T-helper 2 cell treated with Interferon-gamma antibody and Interleukin-4, amounts not matched to agents 5 μg/mL and 100 μg/mL, for 36 hours (primary cell): ENCODE measurements around the gene PEX19.
"Not testable (repeated sequence)": the region's sequence is repeated elsewhere in the genome, so short reads cannot be mapped to it uniquely, and the experiment has no call there.

ENCODE experiments used
- DNase-seq: peaks from one replicate; pipeline ENCODE4 v3.0.0; 2021; ENCODE audit warnings: low spot score
- H3K27ac Mint-ChIP-seq: one replicate; pipeline ENCODE4 v1.8.0; 2021; ENCODE audit warnings: mild to moderate bottlenecking, mixed read lengths
- H3K27me3 Mint-ChIP-seq: one replicate; pipeline ENCODE4 v1.8.0; 2021; ENCODE audit warnings: low read depth, mixed read lengths
- H3K36me3 Mint-ChIP-seq: one replicate; pipeline ENCODE4 v1.8.0; 2021; ENCODE audit warnings: low read depth, mixed read lengths
- H3K4me1 Mint-ChIP-seq: one replicate; pipeline ENCODE4 v1.8.0; 2021; ENCODE audit warnings: low read depth, mixed read lengths
- H3K4me3 Mint-ChIP-seq: one replicate; pipeline ENCODE4 v1.8.0; 2022; ENCODE audit warnings: mild to moderate bottlenecking, moderate library complexity, mixed read lengths
- H3K9me3 Mint-ChIP-seq: one replicate; pipeline ENCODE4 v1.8.0; 2021; ENCODE audit warnings: mixed read lengths

Gene PEX19

DNA sequence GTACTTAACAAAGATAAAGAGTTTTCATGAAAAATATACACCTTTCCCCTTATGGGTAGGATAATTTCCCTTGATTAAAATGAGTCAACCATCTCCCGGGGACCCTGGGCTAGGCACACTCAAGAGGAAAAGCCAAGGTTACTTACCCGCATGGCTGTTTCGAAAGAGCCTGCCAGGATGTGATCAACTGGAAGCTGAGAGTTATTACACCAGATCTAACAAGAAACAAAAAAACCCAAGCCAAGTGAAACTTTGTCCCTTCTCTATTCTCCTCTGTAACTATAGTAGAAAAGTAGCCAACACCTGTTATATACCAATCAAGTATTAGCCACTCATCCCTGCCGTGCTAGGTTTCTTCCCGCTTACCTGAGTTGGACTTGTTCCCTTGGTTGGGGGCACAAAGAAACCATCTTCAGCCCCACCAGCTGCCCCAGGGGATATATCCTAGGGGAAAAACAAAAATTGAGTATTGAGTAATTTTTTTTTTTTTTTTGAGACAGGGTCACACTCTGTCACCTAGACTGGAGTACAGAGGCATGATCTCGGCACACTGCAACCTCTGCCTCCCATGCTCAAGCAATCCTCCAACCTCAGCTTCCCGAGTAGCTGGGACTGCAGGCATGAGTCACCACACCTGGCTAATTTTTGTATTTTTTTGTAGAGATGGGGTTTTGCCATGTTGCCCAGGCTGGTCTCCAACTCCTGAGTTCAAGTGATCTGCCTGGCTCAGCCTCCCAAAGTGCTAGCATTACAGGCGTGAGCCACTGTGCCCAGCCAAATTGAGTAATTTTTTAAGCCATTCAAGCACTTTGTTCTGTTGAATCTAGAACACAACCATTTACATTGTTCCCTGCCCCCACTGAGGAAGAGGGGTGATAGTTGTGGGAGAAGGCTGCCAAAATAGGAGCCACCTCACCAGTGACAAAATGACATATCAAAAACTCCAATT, 8.4 kb upstream of the PEX19 start:
- no peak overlapping the region for H3K4me3 Mint-ChIP-seq
- H3K36me3 Mint-ChIP-seq = peaks cover 78% of the 10 kb centered on the region
- H3K9me3 Mint-ChIP-seq = no peaks in the 10 kb centered on the region
- H3K27ac Mint-ChIP-seq = no peak overlapping the region
- H3K27me3 Mint-ChIP-seq = no peaks in the 10 kb centered on the region
- DNase-seq = no peak
- H3K4me1 Mint-ChIP-seq = peaks cover 2% of the 10 kb centered on the region

DNA sequence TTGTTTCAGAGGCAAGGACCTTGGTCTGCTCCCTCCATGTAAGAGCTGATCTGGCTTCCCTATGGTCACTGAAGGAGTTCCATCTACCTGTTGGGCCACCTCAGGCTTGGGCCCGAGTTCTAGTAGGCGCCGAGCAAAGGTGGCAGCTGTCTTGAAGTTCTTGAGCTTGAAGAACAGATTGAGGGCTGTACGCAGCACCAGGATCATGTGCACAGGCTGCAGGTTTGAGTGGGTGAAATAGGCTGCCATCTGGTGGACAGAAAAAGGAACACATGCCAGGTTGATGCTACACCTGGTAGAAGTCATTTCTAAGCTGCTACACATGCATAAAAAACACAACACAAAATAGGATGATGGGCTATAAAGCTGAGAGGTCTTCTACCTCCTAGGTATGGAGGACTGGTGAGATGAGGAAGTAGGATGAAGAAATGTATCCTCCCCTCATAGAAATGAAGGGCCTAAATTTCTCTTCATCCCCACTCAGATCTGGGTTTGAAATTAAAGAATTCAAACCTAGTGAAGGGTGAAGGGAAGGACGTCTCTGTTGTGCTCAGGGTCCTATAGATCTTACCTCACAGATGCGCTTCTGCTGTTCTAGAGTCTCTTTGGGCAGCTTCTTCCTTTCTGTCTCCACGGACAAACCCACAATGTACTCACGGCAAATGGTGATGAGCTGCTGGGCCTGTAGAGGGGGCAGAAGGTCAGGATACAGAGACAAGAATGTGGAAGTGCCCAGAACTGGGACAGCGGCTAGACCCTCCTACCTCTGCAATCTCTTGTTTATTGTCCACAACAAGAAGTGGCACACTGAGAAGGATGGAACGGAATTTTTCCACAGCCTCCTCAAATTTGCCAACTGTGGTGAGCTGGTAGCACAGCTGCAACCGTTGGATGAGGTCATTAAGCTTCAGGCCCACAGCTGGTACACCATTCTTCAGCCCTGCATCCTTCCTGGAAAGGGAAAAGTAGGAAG, 6.6 kb upstream of the PEX19 start:
- H3K27me3 Mint-ChIP-seq = no peaks in the 10 kb centered on the region
- DNase-seq = peak; percentile 55
- no peak overlapping the region for H3K4me3 Mint-ChIP-seq
- peaks cover 2% of the 10 kb centered on the region for H3K4me1 Mint-ChIP-seq
- H3K36me3 Mint-ChIP-seq = peaks cover 63% of the 10 kb centered on the region
- no peaks in the 10 kb centered on the region for H3K9me3 Mint-ChIP-seq
- H3K27ac Mint-ChIP-seq = no peak overlapping the region

DNA sequence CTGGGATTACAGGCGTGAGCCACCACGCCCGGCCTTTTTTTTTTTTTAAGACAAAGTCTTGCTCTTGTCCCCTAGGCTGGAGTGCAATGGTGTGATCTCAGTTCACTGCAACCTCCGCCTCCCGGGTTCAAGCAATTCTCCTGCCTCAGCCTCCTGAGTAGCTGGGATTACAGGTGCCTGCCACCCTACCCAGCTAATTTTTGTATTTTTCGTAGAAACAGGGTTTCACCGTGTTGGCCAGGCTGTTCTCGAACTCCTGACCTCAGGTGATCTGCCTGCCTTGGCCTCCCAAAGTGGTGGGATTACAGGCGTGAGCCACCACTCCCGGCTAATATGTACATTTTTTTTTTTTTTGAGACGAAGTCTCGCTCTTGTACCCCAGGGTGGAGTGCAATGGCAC, 2.8 kb upstream of the PEX19 start:
- H3K36me3 Mint-ChIP-seq = peaks cover 33% of the 10 kb centered on the region

DNA sequence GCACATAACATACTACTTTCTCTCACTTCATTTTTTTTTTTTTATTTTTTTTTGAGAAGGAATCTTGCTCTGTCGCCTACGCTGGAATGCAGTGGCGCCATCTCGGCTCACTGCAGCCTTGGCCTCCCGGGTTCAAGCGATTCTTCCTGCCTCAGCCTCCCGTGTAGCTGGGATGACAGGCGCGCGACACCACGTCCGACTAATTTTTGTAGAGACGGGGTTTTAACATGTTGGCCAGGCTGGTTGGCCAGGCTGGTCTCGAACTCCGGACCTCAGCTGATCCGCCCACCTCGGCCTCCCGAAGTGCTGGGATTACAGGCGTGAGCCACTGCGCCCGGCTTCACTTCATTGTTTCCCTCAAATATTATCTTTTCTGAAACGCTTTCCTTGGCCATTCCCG, 573 bp upstream of the PEX19 start:
- Mint-ChIP-seq H3K4me1 (peaks cover 13% of the 10 kb centered on the region), H3K36me3 (peaks cover 26% of the 10 kb centered on the region), H3K27me3 (no peaks in the 10 kb centered on the region), H3K4me3 (peak overlapping the region; percentile 99), H3K27ac (no peak overlapping the region), H3K9me3 (no peaks in the 10 kb centered on the region)
- no peak for DNase-seq

More for the DNA sequence above, 2.8 kb upstream of the PEX19 start:
- H3K4me3 Mint-ChIP-seq, H3K27me3 Mint-ChIP-seq, H3K9me3 Mint-ChIP-seq, H3K27ac Mint-ChIP-seq, DNase-seq: not testable (repeated sequence)
- peaks cover 14% of the 10 kb centered on the region for H3K4me1 Mint-ChIP-seq

DNA sequence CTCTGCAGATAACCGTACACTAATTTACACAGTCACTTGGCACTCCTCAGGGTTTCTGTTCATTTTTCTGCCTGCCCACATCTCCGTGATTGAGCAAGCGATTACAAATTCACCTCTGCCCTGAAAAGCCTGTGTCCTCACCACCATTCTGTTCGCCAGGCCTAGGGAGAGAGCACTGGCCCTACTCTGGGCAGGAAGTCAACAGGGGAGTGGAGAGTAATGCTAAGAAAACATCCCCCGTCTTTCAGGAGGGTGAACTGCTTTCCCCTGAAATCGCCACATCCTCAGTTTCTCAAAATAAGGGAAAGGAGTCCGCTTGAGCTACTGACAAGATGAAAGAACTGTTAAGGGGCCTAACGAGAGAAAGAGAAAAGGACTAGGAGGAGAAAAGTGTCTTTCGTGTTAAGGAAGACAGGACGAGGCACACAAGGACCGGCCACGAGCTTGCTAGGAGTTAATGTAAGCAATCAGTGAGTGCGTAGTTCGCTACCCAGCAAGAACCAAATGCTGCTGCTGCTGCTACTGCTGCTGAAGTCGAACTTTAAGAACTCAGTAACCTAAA, 632 bp downstream of the PEX19 start:
- H3K27me3 Mint-ChIP-seq = no peaks in the 10 kb centered on the region
- H3K9me3 Mint-ChIP-seq = no peaks in the 10 kb centered on the region
- DNase-seq = peak; percentile 31
- H3K27ac Mint-ChIP-seq = peak overlapping the region; percentile 96
- peak overlapping the region; percentile 99 for H3K4me3 Mint-ChIP-seq
- peaks cover 13% of the 10 kb centered on the region for H3K4me1 Mint-ChIP-seq
- peaks cover 27% of the 10 kb centered on the region for H3K36me3 Mint-ChIP-seq

DNA sequence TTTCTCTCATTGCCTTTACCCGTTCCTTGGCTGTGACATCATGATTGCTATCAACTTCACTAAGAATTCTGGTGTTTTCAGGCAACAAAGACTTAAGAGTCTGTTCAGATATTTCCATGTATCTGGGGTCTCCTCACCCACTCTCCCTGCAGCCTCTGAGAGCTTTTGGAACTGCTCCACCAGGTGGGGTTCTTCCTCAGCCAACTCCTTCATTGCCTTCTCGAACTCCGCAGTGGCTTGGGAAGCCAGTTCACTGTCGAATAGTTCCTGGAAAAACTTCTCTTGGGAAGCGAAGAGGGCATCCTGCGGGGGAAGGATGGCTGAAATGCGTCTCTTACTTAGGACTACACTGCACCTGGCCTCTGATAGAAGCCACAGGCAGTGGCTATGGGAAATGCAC, 2.1 kb downstream of the PEX19 start:
- peaks cover 33% of the 10 kb centered on the region for H3K36me3 Mint-ChIP-seq
- DNase-seq = no peak
- no peak overlapping the region for H3K27ac Mint-ChIP-seq
- no peaks in the 10 kb centered on the region for H3K9me3 Mint-ChIP-seq
- no peak overlapping the region for H3K4me3 Mint-ChIP-seq
- peaks cover 13% of the 10 kb centered on the region for H3K4me1 Mint-ChIP-seq
- no peaks in the 10 kb centered on the region for H3K27me3 Mint-ChIP-seq

DNA sequence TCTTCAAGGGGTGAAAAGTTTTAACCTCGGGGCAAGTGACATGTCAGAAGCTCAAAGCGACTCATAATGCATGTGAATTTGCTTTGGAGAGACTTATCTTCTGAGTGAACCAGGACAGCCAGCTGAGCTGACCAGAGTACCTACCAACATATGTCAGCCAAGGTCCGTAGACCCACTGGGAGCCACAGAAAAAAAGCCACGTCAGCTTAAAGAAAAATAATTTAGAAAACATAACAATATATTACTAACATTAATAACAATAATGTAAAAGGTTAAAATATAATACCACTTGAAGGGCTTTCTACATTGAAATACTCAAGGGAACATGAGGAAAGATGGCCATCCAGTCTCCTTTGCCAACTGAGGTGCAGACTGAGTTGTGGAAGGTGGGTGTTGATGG, 6.9 kb downstream of the PEX19 start:
- Mint-ChIP-seq H3K4me3 (no peak overlapping the region), H3K27ac (no peak overlapping the region), H3K4me1 (no peaks in the 10 kb centered on the region), H3K27me3 (no peaks in the 10 kb centered on the region), H3K9me3 (no peaks in the 10 kb centered on the region), H3K36me3 (peaks cover 31% of the 10 kb centered on the region)
- no peak for DNase-seq

DNA sequence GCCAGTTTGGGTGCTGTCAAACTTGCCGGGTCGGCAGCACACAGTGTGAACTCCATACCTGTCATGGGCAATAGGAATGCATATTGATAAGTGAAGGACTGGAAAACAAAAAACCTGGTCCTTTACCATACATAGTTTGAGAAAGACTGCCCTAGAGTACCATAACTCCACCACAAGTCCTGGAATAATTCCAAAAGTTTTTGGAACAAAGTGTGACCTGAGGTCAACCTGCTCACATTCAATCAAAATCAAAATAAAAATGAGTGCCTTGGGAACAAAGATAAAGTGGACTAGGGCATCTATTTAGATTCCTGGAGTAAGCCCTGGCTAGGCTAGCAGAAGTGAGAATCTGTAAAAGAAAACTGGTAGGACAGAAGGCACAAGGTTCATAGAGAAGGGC, 7.6 kb downstream of the PEX19 start:
- Mint-ChIP-seq H3K36me3 (peaks cover 30% of the 10 kb centered on the region), H3K9me3 (no peaks in the 10 kb centered on the region), H3K27ac (no peak overlapping the region), H3K4me1 (no peaks in the 10 kb centered on the region), H3K4me3 (no peak overlapping the region), H3K27me3 (no peaks in the 10 kb centered on the region)
- no peak for DNase-seq

DNA sequence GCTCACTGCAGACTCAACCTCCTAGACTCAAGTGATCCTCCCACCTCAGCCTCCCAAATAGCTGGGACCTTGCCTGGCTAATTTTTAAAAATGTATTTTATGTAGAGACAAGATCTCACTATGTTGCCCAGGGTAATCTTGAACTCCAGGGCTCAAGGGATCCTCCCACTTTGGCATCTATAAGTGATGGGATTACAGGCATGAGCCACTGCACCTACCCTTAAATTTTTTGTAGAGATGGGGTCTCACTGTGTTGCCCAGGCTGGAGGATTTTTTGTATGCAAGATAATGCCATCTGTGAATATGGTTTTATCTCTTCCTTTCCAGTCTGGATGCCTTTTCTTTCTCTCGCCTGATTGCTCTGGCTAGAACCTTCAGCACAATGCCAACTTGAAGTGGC, 13.9 kb downstream of the PEX19 start:
- H3K4me3 Mint-ChIP-seq = no peak overlapping the region
- no peaks in the 10 kb centered on the region for H3K4me1 Mint-ChIP-seq
- no peaks in the 10 kb centered on the region for H3K36me3 Mint-ChIP-seq
- DNase-seq = no peak
- no peak overlapping the region for H3K27ac Mint-ChIP-seq
- no peaks in the 10 kb centered on the region for H3K27me3 Mint-ChIP-seq
- no peaks in the 10 kb centered on the region for H3K9me3 Mint-ChIP-seq

DNA sequence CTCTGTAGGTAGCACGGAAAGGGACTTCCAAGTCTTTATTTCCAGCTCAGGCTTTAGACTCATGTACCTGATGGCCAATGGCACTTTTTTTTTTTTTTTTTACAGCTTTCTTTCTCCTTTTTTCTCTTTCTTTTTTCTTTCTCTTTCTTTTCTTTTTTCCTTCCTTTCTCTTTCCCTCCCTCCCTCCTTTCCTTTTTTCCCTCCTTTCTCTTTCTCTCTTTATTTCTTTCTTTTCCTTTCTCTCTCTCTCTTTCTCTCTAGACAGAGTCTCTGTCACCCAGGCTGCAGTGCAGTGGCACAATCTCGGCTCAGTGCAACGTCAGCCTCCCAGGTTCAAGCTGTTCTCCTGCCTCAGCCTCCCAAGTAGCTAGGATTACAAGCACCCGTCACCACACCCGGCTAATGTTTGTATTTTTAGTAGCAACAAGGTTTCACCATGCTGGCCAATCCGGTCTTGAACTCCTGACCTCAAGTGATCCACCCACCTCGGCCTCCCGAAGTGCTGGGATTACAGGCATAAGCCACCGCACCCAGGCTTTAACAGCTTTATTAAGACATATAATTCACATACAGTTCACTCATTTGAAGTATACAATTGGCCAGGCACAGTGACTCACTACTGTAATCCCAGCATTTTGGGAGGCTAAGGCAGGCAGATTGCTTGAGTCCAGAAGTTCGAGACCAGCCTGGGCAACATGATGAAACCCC, 17.5 kb downstream of the PEX19 start:
- Mint-ChIP-seq H3K27ac (no peak overlapping the region), H3K4me1 (peaks cover 7% of the 10 kb centered on the region), H3K27me3 (no peaks in the 10 kb centered on the region), H3K9me3 (no peaks in the 10 kb centered on the region), H3K36me3 (no peaks in the 10 kb centered on the region), H3K4me3 (no peak overlapping the region)
- DNase-seq = no peak

DNA sequence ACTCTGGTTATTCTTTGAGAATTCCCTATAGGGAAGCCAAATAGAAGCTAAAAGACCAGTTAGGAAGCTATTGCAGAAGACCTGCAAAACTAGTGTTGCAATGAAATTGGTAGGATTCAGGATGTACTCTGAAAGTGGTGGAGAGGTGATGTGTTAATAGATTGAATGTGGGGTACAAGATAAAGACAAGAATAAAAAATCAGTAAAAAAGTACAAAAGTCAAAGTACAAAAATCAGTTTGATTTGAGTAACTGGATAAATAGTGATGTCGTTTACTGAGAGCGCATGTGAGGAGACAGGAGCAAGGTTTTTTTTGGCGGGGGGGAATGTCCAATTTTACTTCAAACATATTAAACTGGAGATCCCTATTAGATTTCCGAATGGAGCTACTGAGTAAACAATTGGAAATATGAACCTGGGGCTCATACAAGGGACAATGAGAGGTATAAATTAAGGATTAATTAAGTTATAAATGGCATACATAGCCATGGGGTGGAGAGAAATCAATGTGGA, 20.1 kb downstream of the PEX19 start:
- H3K36me3 Mint-ChIP-seq = peaks cover 9% of the 10 kb centered on the region
- H3K4me1 Mint-ChIP-seq = peaks cover 21% of the 10 kb centered on the region
- no peaks in the 10 kb centered on the region for H3K9me3 Mint-ChIP-seq
- H3K27me3 Mint-ChIP-seq = no peaks in the 10 kb centered on the region
- DNase-seq = no peak
- H3K27ac Mint-ChIP-seq = no peak overlapping the region
- no peak overlapping the region for H3K4me3 Mint-ChIP-seq

DNA sequence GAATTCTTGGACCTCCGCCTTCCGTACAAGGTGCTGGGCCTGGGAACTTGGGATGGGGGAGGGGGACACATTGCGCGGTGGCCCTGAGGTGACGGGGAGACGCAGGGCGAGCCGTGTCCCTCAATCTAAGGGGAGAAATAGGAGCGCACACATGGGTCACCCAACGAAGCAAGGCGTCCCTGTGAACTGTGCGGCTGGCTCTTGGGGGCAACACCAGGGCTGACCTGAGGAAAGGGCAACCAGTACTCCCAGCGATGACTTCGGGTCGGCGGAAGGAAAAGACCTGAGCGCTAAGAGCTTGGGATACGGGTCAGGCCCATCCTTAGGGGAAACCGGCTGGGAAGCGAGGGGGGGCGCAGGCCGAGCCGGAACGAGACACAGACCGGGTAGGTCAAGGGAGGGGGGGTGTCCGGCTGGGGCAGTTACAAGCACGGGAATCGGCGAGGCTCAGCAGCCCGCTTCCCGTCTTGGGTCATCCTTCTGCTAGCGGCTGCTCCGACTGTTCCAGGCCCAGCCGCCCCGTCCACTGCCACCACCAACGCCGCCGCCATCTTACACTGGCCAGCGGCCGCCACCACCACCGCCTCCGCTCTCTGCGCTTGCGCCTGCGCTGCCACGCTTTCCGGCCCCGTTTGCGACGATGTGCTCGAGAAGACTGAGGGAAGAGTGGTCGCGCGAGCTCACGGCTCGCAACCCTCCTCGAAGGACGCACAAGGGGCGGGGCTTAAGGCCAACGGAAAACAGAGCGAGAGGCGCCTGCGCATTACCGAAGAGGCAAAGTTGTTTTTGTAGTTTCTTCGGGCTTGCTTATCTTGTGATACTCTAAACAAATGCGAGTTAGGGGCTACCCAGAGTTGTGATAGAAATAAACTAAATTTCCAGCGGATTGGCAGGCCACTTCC, 22.8 kb downstream of the PEX19 start, which contains the start of gene DCAF8:
Gene DCAF8, minus strand, starts transcription at position 657 of the 902 bp plus-strand sequence. CDS start 18,541 bp downstream, outside the sequence.
- H3K27ac Mint-ChIP-seq = peak within 1 kb of the TSS; percentile 96
- peak; percentile 98 for DNase-seq
- H3K9me3 Mint-ChIP-seq = no peaks in the 10 kb centered on the region
- peaks cover 17% of the 10 kb centered on the region for H3K36me3 Mint-ChIP-seq
- H3K4me3 Mint-ChIP-seq = peak within 1 kb of the TSS; percentile 98
- H3K27me3 Mint-ChIP-seq = no peaks in the 10 kb centered on the region
- peaks cover 29% of the 10 kb centered on the region for H3K4me1 Mint-ChIP-seq
